Measurements from ENCODE around the gene ZCCHC14.

- TF ChIP-seq CTCF (IDR thresholded peaks at IDR 0.05) (no peak), RFX5 (IDR thresholded peaks at IDR 0.05) (no peak), ESRRA (IDR thresholded peaks at IDR 0.05; ENCODE audit: borderline replicate concordance, low read length) (no peak), POLR2A (IDR thresholded peaks at IDR 0.05; ENCODE audit: low read length) (no peak), ZC3H11A (IDR thresholded peaks at IDR 0.05) (no peak), CHD4 (IDR thresholded peaks at IDR 0.05; ENCODE audit: borderline replicate concordance) (no peak), ELK1 (IDR thresholded peaks at IDR 0.05; ENCODE audit: low read depth, low read length) (no peak), SREBF2 (IDR thresholded peaks at IDR 0.05) (no peak), ZNF302 (CRISPR knock-in tag; IDR thresholded peaks at IDR 0.05) (no peak), JUN (IDR thresholded peaks at IDR 0.05) (no peak), CBX8 (IDR thresholded peaks at IDR 0.05) (no peak), CHD2 (IDR thresholded peaks at IDR 0.05; ENCODE audit: low read length, partially characterized antibody) (no peak), HMGXB4 (CRISPR knock-in tag; IDR thresholded peaks at IDR 0.05; ENCODE audit: borderline replicate concordance) (no peak), JUNB (IDR thresholded peaks at IDR 0.05) (no peak)
Measured at GRCh38 chr16:87492291-87492630, 563 bp downstream of the ZCCHC14 start.

Measured in A549 (cell line).